Colonic mucosa (tissue), 4 donors: ENCODE results near the gene MSANTD2. TPM values are rescaled to one million over a fixed set of nuclear protein-coding genes. Genes with fewer than 3 reads are reported as not detected.
A peak's percentile ranks its signal among the peaks of the same experiment; 100 is the strongest.

Experiments
- DNase-seq: peaks from one replicate; pipeline ENCODE4 v3.0.0-alpha.2; 2020
- H3K27ac ChIP-seq: fragments of 200-600 bp; one replicate; pipeline ENCODE4 v1.8.0; 2021
- H3K27me3 ChIP-seq: fragments of 200-600 bp; one replicate; pipeline ENCODE4 v1.8.0; 2021
- H3K36me3 ChIP-seq: fragments of 200-600 bp; one replicate; pipeline ENCODE4 v1.8.0; 2021
- H3K4me1 ChIP-seq: fragments of 200-600 bp; one replicate; pipeline ENCODE4 v1.8.0; 2021; ENCODE audit warnings: mild to moderate bottlenecking
- H3K4me3 ChIP-seq: fragments of 200-600 bp; one replicate; pipeline ENCODE4 v1.8.0; 2021
- H3K9ac ChIP-seq, 2 donors: one replicate each; pipeline ENCODE4 v1.7.0; 2013; ENCODE audit warnings: control low read depth in 2 of 2, low read depth in 2 of 2, low read length in 2 of 2
- H3K9me3 ChIP-seq: fragments of 200-600 bp; one replicate; pipeline ENCODE4 v1.8.0; 2021
- CTCF ChIP-seq: fragments of 200-600 bp; IDR thresholded peaks from one replicate; pipeline ENCODE4 v1.8.0; 2022; ENCODE audit warnings: antibody characterized with exemption, mild to moderate bottlenecking
- intact Hi-C: fragments of 100-400 bp; cut with DNase I; formaldehyde crosslinking; loops from one replicate; pipeline ENCODE4 v1.14.1; 2022
- total RNA-seq, 2 donors: library from RNA; stranded (reverse); fragmentation: NEBNext Ultra II Directional in 1 of 2; extraction: Animal tissue kit (Norgen Biotek cat#: 25700) in 1 of 2; gene quantifications; one replicate each; pipeline ENCODE4 v1.2.1, GENCODE V29; 2021
- donor health status: healthy.
- donor health status: DM: no; HTN: no; CAD: no.
- donor health status: DM: no; HTN: no; CAD: no.

MSANTD2 gene
- total RNA-seq, 2 donors from 2014 or later = 7.0 to 12.7 TPM

GRCh38 chr11:124788521-124788920, 11.7 kb downstream of the MSANTD2 start:
- no peak for DNase-seq
- Histone ChIP-seq H3K9me3 (no peaks in the 10 kb centered on the region), H3K27me3 (no peaks in the 10 kb centered on the region), H3K27ac (no peak overlapping the region), H3K9ac (no peak overlapping the region), H3K4me1 (no peaks in the 10 kb centered on the region), H3K4me3 (no peak overlapping the region), H3K36me3 (no peaks in the 10 kb centered on the region)
- intact Hi-C loops = no loop called here
- no peak for TF ChIP-seq CTCF

- intact Hi-C loops = no loop called here
- H3K4me3 ChIP-seq = no peak overlapping the region
- no peaks in the 10 kb centered on the region for H3K4me1 ChIP-seq
- no peak for DNase-seq
- no peak for TF ChIP-seq CTCF
- no peak overlapping the region for H3K27ac ChIP-seq
- H3K9me3 ChIP-seq = no peaks in the 10 kb centered on the region
- no peaks in the 10 kb centered on the region for H3K27me3 ChIP-seq
- H3K36me3 ChIP-seq = no peaks in the 10 kb centered on the region
- H3K9ac ChIP-seq = no peak overlapping the region
Observed at GRCh38 chr11:124784051-124784450, 16.2 kb downstream of the MSANTD2 start.

GRCh38 chr11:124783002-124783401, 17.2 kb downstream of the MSANTD2 start:
- H3K4me3 ChIP-seq = no peak overlapping the region
- no peaks in the 10 kb centered on the region for H3K36me3 ChIP-seq
- H3K4me1 ChIP-seq = no peaks in the 10 kb centered on the region
- intact Hi-C loops = no loop called here
- H3K9ac ChIP-seq = no peak overlapping the region
- DNase-seq = no peak
- no peak overlapping the region for H3K27ac ChIP-seq
- H3K9me3 ChIP-seq = no peaks in the 10 kb centered on the region
- TF ChIP-seq CTCF = no peak
- H3K27me3 ChIP-seq = no peaks in the 10 kb centered on the region

GRCh38 chr11:124779568-124779967, 20.6 kb downstream of the MSANTD2 start:
- H3K27me3 ChIP-seq = no peaks in the 10 kb centered on the region
- intact Hi-C loops = no loop called here
- no peaks in the 10 kb centered on the region for H3K9me3 ChIP-seq
- TF ChIP-seq CTCF = no peak
- no peaks in the 10 kb centered on the region for H3K4me1 ChIP-seq
- DNase-seq = no peak
- H3K4me3 ChIP-seq = no peak overlapping the region
- H3K9ac ChIP-seq = no peak overlapping the region
- no peak overlapping the region for H3K27ac ChIP-seq
- no peaks in the 10 kb centered on the region for H3K36me3 ChIP-seq

GRCh38 chr11:124778281-124778680, 21.9 kb downstream of the MSANTD2 start:
- Histone ChIP-seq H3K4me3 (no peak overlapping the region), H3K27ac (no peak overlapping the region), H3K36me3 (no peaks in the 10 kb centered on the region), H3K9me3 (no peaks in the 10 kb centered on the region), H3K9ac (no peak overlapping the region), H3K4me1 (no peaks in the 10 kb centered on the region), H3K27me3 (no peaks in the 10 kb centered on the region)
- intact Hi-C loops = no loop called here
- no peak for DNase-seq
- peak; percentile 12 for TF ChIP-seq CTCF
